Glomerular visceral epithelial cell (primary cell): ENCODE results near the gene ZSCAN12.
"Not testable (repeated sequence)": the region's sequence is repeated elsewhere in the genome, so short reads cannot be mapped to it uniquely, and the experiment has no call there.

Experiments used
- DNase-seq: peaks from one replicate; pipeline ENCODE4 v3.0.0-alpha.2; 2016; ENCODE audit errors: extremely low spot score

ZSCAN12 gene

DNA sequence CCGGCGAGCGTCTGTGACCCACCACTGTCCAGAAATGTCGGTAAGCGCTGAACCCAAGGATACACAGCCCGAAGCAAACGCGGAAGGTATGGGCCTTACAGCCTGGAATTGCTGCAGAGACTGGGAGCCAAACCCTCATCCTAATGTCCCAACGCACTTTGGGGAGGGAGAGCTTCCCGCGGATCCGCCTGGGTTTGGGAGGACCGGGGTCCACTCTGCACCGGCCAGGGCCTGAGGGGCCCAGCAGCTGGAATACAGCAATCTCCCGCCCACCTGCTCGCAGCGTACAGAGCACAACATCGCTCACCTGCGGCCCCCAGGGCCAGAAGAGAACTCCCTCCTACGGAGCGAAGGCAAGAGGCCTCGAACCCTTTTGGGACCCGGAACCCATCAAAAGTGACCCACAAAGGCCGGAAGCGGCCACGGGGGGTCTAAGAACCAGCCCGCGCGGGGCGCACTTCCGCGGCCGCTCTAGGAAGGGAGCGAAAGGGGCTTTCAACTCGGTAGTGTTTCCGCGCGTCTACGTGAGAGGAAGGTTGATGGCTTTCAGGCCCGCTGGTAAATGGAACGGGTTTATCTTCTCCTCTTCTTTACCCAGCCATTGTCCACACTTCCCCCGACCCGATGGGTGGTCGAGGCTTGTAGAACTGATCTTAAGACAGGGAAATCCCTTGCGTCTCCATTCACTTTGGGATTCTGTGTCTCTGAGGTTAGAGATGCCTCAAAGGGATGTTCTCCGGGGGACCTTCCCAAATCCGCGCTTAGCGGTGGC is at the start of gene ZSCAN12:
TSS of gene ZSCAN12 (minus strand) at position 398 of the 772 bp plus-strand sequence. CDS start 1,342 bp downstream, outside the sequence.
- DNase-seq = peak; percentile 90

DNA sequence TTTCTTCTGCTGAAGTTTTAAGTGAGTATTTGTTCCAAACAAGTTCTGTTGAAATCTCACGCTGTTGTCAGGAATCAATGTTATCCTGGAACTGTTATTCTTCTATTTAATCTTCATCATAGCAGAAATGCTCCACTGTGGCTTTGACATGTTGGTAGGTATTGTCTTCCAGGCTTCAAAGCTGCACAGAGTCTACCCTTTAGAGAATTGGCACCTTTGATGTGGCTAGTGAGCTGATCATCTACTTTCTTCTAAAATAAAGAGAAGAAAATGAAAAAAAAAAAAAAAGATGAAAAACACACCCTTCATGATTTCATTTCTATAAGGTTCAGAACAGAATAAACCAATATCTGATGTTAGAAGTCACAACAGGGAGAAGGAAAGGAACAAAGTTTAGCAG is 49.5 kb upstream of the ZSCAN12 start:
- no peak for DNase-seq

DNA sequence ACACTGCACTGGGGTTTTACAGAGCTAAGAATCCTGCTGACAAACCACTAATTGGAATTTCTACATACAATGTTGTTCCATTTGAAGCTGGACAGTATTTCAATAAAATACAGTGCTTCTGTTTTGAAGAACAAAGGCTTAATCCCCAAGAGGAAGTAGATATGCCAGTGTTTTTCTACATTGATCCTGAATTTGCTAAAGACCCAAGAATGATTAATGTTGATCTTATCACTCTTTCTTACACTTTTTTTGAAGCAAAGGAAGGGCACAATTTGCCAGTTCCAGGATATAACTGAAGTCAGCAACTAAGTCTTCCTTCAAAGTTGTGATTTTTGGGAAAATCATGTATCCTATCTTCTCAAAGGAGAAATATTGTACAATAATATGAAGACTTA is 48.0 kb upstream of the ZSCAN12 start:
- not testable (repeated sequence) for DNase-seq

DNA sequence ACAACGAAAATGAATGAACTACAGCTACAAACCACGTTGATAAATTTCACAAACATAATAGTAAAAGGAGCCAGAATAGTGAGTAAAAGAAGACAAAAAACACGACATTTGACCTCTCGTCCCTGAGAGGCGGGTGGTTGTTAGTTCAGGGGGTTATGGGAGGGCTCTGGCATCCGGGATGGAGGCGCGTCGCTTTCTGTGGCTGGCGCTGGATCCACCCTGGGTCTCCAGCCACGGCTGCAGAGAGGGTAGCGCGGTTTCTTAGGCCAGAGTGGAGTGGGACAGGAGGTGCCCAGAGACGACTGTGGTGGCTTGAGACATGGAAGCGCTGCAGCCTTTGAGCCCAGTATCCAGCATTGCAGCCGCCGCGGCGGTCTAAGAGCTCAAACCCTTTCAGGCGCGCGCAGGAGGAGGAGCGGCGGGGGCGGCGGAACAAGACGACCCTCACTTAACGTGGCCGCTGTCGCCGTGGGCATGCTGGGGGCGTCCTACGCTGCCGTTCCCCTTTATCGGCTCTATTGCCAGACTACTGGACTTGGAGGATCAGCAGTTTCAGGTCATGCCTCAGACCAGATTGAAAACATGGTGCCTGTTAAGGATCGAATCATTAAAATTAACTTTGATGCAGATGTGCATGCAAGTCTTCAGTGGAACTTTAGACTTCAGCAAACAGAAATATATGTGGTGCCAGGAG is 47.4 kb upstream of the ZSCAN12 start:
- no peak for DNase-seq

DNA sequence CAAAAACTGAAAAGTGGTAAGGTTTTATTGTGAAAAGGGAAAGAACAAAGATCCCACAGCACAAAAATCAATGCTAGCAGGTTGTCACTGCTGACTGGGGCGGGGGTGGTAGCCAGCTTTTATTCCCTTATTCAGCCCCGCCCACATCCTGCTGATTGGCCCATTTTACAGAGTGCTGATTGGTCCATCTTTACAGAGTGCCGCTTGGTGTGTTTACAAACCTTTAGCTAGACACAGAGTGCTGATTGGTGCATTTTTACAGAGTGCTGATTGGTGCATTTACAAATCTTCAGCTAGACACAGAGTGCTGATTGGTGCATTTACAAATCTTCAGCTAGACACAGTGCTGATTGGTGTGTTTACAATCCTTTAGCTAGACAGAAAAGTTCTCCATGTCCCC is 45.2 kb upstream of the ZSCAN12 start:
- not testable (repeated sequence) for DNase-seq

DNA sequence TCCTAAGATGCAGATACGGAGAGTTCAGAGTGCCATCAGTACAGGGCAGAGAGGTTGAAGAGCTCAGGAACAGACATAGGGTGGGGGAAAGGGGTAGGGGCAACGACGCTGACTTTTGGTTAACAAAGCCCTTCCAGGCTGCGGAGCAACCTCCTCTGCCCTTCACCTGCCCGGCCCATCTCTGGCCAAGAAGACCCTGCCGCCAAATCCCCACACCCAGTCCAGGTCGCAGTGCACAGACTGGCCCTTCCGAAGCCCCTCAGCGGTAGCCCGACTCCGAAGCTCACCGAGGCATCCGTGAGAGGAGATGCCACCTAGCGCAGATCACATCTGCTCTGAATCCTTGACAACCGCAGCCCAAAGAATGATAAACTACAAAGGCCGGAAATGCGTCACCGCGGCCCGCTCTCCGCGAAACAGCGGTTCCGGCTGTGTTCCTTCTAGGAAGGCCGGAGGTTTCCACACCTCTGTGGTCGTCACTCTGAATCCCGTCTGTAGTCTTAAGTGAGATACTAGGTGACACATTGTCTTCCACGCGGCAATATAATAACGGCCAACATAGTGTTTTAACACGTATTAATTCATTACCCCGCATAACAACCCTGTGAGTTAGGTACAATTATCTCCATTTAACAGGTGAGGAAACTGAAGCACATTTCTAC is 43.7 kb upstream of the ZSCAN12 start, which contains the start of gene ZSCAN23:
TSS of gene ZSCAN23 (minus strand) at position 380 of the 662 bp plus-strand sequence. CDS start 7,225 bp downstream, outside the sequence.
- DNase-seq = peak; percentile 92

DNA sequence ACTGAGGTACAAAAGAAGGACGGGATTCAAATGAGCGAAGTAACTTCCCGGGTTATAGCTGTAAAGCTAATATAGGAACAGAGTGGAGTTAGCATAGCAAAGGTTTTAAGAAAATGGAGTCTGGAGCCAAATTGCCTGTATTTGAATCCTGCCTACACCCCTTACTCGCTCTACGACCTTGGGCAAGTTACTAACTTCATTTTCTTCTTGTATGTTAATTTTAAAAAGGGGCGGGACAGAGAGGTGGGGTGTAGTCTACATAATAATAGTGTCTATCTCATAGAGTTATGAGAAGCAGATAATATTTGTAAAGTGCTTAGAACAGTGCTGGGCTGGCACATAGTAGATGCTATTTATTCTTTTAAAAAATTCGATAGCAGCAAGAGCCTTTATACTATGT is 43.0 kb upstream of the ZSCAN12 start:
- DNase-seq = peak; percentile 3

DNA sequence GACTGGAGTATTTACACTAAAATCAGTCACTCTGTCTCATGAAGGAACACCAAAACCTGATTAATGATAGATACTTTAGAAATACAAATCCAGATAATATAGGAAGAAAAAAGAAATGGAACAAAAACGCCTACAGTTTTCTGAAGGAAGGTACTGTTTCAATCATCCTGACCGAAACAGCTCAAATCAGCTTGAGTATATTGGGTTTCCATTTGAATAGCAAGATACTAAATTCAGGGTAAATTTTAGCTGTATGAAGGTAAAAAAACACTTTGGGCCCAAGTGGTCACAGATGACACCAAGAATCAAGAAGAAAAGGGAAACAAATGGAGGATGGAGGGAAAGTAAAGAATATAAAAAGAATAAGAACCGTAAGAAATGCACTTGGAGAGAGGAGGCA is 36.9 kb upstream of the ZSCAN12 start:
- DNase-seq = no peak

DNA sequence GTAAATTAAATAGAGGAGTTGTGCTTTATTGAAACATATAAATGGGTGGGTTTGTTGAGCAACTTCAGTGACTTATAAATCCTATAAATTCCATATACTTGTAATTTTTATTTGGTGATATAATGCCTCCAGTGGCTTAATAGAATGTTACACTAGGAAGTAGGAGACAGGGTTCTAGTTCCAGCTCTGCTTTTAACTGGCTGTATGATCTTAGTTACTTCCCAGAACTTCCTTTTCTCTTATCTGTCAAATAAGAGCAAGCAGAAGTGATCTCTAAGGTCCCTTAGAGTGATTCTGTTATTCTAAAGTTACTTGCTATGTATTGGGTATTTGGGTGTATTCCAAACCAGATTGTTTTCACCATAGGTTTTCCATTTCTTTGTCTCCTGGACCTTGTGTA is 33.6 kb upstream of the ZSCAN12 start:
- DNase-seq = no peak

DNA sequence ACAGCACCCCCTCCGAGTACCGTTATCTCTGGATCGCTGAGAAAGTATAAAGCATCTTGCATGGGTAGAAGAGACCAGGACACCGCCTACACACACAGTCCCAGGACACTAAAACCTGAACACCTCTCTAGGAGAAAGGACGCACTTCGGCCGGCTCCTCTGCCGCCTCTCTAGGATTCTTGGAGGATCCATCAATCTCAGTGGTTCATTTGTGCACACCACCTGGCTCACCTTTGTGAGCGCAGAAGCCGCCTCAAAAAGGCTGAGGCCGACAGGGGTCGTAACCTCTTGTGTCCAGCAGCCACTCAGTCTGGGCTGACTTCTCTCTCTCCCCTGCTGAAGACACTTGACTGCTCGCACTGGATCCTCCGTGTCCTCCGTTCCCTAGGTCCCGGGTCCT is 30.2 kb upstream of the ZSCAN12 start:
- DNase-seq = no peak

DNA sequence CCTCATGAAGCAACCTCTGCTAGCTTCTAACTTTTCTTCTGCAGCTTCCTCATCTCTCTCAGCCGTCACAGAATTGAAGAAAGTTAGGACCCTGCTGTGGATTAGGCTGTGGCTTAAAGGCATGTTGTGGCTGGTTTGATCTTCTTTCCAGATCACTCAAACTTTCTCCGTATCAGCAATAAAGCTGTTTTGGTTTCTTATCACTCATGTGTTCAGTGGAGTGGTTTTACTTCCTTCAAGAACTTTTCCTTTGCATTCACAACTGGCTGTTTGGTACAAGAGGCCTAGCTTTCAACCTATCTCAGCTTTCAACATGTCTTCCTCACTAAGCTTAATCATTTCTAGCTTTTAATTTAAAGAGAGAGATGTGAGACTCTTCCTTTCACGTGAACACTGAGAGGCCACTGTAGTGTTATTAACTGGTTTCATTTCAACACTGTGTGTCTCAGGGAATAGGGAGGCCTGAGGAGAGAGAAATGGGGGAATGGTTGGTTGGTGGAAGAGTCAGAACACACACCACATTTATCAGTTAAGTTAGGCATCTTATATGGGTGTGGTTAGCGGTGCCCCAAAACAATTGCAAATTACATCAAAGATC is 26.5 kb upstream of the ZSCAN12 start:
- DNase-seq = no peak

DNA sequence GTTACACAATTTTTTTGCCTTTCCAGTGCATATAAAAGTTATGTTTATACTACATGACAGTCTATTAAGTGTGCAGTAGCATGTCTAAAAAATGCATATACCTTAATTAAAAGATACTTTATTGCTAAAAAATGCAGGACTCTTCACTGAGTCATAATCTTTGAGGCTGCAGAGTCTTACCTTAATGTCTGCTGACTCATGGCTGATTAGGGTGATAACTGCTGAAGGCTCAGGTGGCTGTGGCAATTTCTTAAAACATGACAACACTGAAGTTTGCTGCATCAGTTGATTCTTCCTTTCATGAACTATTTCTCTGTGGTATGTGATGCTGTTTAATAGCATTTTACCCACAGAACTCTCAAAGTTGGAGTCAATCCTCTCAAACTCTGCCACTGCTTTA is 24.6 kb upstream of the ZSCAN12 start:
- DNase-seq = no peak

DNA sequence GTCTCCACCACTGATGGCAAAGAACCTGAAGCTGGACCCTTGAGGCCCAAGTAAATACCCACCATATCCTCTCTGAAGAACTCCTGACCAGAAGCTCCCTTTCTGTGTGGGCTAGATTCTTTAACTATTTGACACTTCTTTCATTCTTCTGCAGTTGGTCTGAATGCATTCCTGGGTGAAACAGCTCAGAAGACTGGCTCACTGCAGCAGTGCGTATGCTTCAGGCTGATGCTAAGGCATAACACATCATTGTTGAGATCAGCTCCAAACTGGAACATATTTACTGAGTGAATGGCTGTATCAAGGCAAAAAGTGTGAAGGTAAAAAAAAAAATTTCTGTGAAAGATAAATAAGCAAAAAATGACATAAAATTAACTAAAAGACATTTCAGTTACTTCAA is 24.0 kb upstream of the ZSCAN12 start:
- DNase-seq = no peak

DNA sequence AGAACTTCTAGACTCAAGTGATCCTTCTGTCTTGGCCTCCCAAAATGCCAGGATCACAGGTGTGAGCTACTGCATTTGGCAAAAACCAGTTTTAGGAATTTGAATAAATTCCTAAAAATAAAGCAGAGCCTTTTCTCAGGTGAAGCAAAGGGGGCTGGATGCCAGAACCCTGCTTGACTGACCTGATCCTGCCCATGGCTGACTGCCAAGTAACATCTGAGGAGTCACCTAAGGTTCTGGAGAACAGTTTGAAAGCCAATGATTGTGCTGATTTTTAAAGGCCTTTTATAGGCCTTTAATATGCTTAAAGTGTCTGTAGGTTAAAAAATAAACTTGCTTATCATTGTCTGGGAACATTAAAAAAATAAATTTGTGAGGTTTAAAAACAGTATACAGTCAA is 14.1 kb upstream of the ZSCAN12 start:
- DNase-seq = no peak

DNA sequence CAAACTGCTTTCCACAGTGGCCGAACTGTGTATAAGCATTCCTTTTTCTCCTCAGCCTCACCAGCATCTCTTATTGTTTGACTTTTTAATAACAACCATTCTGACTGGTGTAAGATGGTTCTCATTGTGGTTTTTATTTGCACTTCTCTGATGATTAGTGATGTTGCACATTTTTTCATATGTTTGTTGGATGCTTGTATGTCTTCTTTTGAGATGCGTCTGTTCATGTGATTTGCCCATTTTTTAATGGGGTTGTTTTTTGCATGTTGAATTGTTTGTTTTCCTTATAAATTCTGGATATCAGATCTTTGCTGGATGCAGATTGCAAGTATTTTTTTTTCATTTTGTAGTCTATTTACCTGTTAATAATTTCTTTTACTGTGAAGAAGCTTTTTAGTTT is 11.2 kb upstream of the ZSCAN12 start:
- no peak for DNase-seq

DNA sequence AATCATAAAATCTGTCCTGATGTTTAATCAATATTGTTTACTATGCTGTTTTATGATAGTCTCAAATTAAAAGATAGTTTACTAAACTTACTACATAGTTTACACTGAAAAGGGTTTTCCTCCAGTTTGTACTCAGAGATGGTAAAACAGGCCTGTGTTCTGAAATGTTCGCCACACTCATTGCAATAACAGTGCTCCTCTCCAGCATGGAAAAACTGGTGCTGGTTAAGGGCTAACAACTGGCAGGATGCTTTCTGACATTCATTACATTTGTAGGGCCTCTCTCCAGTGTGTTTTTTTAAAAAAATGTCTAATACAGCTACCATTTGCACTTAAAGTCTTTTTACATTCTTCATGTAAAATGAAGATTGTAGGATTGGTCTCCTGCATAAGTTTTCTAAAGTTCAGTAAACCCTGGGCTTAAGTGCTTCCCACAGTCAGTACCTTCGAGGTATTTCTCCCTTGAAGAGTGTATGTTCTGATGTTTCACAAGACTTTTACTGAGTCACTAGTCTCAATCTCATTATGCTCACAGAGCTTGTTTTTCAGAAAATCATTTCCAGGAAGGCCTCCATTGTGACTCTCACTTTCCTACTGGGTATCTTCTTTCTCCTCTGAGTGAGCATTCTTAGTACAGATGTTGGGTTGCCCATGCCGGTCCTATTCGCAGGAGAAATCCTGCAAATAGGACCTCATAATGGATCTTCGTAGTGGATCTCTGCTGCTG is 8.7 kb upstream of the ZSCAN12 start:
- no peak for DNase-seq

DNA sequence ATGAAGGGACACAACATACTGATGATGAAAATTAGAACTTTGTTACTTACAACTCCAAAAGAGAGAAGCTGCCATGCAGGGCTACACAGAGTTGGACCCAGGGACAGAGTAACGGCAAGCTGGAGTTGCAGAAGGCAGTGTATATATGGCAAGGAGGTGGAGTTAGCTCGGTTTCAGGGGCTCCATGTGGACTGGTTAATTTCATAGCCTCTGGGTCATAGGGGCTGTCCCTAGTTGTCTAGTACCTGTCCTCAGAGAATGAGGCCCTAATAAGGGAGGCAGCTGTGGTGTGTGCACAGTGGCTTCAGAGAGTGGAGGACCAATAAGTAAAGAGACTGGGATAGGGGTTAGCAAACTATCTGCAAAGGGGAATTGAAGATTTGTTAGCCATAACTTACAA is 7.9 kb upstream of the ZSCAN12 start:
- no peak for DNase-seq

DNA sequence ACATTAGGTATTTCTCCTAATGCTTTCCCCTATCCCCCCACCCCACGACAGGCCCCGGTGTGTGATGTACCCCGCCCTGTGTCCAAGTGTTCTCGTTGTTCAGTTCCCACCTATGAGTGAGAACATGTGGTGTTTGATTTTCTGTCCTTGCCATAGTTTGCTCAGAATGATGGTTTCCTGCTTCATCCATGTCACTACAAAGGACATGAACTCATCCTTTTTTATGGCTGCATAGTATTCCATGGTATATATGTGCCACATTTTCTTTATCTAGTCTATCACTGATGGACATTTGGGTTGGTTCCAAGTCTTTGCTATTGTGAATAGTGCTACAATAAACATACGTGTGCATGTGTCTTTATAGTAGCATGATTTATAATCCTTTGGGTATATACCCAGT is 4.4 kb upstream of the ZSCAN12 start:
- DNase-seq = not testable (repeated sequence)

DNA sequence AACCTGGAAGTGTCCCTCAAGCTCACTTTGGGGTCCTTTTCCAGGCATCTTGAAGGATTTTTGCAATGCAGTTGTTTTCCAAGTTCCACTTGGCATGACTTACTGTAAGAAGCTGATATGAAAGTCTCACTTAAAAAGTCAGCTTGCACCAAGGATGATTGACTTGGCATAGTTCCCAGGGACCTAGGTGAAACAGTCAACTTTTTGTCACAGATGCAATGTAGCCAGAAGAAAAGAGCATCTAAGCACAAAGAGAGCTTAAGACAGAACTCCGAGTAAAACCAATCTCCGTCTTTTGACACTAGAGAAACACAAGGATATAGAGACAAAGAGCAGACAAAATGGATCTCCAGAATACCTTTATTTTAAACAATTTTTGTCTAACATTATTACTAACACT is 2.6 kb upstream of the ZSCAN12 start:
- no peak for DNase-seq

DNA sequence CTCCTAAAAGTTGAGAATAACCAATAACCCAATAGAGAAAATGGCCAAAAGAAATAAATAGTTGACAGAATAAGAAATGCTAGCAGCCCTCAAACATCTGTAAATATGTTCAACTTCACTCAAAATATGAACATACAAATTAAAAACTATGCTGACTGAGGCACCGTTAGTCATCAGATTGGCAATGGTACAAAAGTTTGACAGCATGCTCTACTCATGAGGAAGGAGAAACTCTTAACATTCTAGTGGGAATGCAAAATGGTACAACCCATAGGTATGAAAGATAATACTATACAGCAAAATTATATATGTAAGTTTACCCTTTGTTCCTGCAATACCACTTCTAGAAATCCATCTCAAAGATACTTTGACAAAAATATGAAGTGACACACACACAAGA is 1.6 kb upstream of the ZSCAN12 start:
- DNase-seq = peak; percentile 24

DNA sequence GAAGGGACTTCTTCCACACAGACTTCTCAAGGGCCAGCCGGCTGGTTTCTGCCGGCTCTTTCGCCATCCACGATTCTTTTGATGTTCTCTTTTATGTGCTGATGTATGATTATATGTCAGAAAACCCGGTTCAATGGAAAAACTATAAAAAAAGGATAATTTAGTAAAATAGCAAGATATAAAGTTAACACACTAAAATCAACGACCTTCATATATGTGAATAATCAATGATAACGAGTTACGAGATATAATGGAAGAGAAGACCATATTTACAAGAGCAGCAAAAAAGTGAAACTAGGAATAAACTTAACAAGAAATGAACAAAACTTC is 540 bp upstream of the ZSCAN12 start:
- no peak for DNase-seq

DNA sequence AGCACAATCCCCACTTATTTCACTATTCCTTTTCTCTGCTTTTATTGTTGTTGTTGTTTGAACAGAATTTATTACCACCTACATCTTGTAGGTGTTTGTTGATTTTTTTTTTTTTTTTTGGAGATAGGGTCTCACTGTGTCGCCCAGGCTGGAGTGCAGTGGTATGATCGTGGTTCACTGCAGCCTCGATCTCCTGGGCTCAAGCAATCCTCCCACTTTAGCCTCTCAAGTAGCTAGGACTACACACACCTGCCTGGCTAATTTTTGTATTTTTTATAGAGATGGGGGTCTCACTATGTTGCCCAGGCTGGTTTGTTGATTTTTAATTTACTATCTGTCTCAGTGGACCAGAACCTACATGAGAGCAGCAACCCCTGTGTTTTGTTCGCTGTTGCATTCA is 3.6 kb downstream of the ZSCAN12 start:
- no peak for DNase-seq
